Measurements from ENCODE around the gene ZFAND6. TPM values are rescaled to one million over a fixed set of nuclear protein-coding genes. Genes with fewer than 3 reads are reported as not detected.

The ZFAND6 gene
- total RNA-seq, 1 donor from 2014 or later: 76.7 TPM

- peaks cover 41% of the 10 kb centered on the region for H3K36me3 ChIP-seq
- DNase-seq (no peak), ATAC-seq (no peak)
- no peak for TF ChIP-seq CTCF (IDR thresholded peaks at IDR 0.05)
- intact Hi-C loops (cut with DNase I): no loop called here
- no peak overlapping the region for H3K4me3 ChIP-seq
- no peak overlapping the region for H3K27ac ChIP-seq
- H3K9me3 ChIP-seq: no peaks in the 10 kb centered on the region
- no peaks in the 10 kb centered on the region for H3K27me3 ChIP-seq (ENCODE audit: low read depth)
- no peaks in the 10 kb centered on the region for H3K4me1 ChIP-seq
These were observed 79.5 kb downstream of the ZFAND6 start for GRCh38 chr15:80138961-80139360.

- no peak for DNase-seq
- Histone ChIP-seq H3K4me1 (no peaks in the 10 kb centered on the region), H3K4me3 (no peak overlapping the region), H3K27me3 (ENCODE audit: low read depth) (no peaks in the 10 kb centered on the region), H3K27ac (no peak overlapping the region), H3K36me3 (peaks cover 23% of the 10 kb centered on the region), H3K9me3 (no peaks in the 10 kb centered on the region)
- no peak for TF ChIP-seq CTCF (IDR thresholded peaks at IDR 0.05)
- intact Hi-C loops (cut with DNase I): no loop called here
- ATAC-seq: no peak
These were observed 81.4 kb downstream of the ZFAND6 start for GRCh38 chr15:80140909-80141308.

DNA sequence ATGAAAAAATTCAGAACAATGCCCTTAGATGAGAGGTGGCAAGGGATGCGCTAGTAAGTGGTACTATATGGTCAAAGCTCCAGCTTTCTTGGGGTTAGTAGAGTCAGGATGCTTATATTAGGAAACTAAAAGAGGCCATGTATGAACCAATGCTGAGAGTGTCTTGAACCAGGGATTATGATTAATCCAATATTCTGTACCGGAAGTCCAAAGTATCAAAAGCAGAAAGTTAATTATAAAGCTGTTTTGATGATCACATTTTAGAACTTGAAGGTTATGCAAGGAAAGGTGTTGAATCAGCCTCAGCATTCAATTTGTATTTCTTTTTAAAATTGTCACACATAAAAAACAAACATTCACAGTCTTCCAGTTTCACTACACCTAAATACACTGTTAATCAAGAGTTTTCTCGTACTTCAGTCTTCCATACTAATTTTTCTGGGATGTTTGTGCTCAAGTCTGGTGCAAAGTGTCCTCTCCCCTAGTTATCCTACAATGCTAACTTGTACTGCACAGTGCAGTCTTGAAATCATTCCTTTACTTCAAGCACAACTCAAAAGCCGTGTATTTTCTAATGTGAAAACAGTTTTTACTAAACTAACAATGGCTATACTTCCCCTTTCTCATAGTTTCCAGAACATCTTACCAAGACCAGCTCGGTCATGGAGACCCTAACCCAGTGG is 82.6 kb downstream of the ZFAND6 start:
- Histone ChIP-seq H3K36me3 (peaks cover 12% of the 10 kb centered on the region), H3K4me3 (no peak overlapping the region), H3K27me3 (ENCODE audit: low read depth) (no peaks in the 10 kb centered on the region), H3K27ac (no peak overlapping the region), H3K9me3 (no peaks in the 10 kb centered on the region), H3K4me1 (no peaks in the 10 kb centered on the region)
- ATAC-seq: no peak
- DNase-seq: no peak
- intact Hi-C loops (cut with DNase I): no loop called here
- TF ChIP-seq CTCF (IDR thresholded peaks at IDR 0.05): no peak

DNA sequence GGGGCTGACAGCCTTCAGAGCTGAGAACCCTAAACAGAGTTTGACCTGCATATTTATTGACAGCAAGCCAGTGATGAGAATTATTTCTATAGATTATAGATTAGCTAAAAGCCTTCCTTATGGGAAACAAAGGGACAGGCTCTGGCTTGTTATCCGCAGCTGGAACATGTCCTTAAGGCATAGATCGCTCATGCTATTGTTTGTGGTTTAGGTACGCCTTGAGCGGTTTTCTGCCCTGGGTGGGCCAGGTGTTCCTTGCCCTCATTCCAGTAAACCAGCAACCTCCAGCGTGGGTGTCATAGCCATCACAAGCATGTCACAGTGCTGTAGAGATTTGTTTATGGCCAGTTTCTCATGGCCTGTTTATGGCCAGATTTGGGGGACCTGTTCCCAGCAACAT is 83.2 kb downstream of the ZFAND6 start:
- H3K4me3 ChIP-seq: no peak overlapping the region
- TF ChIP-seq CTCF (IDR thresholded peaks at IDR 0.05): no peak
- peaks cover 6% of the 10 kb centered on the region for H3K36me3 ChIP-seq
- ATAC-seq (no peak), DNase-seq (no peak)
- intact Hi-C loops (cut with DNase I): no loop called here
- H3K9me3 ChIP-seq: no peaks in the 10 kb centered on the region
- H3K4me1 ChIP-seq: no peaks in the 10 kb centered on the region
- H3K27ac ChIP-seq: no peak overlapping the region
- H3K27me3 ChIP-seq (ENCODE audit: low read depth): no peaks in the 10 kb centered on the region

DNA sequence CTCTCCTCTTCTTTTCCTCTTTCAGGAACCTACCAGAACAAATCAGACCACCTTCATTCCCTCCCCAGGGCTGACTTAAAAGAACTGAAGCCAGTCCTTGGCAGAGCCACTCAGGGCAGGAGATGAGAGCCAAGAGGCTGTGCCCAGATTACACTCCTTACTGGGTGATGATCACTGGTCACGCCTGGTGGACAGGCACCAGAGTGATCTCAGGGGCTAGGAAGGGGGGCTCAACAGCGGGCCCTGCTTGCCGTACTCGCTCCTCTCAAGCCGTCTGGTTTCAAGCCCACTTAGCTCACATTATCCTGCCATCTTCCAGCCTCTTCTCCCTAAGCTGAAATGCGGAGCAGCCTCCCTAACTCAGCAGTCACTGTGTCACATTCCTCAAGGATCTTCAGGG is 91.7 kb downstream of the ZFAND6 start:
- DNase-seq (no peak), ATAC-seq (no peak)
- Histone ChIP-seq H3K9me3 (no peaks in the 10 kb centered on the region), H3K4me3 (no peak overlapping the region), H3K27ac (no peak overlapping the region), H3K36me3 (no peaks in the 10 kb centered on the region), H3K4me1 (peaks cover 32% of the 10 kb centered on the region), H3K27me3 (ENCODE audit: low read depth) (no peaks in the 10 kb centered on the region)
- no peak for TF ChIP-seq CTCF (IDR thresholded peaks at IDR 0.05)
- intact Hi-C loops (cut with DNase I): no loop called here

Data from lower lobe of right lung (tissue), 2 donors.